ENCODE data around the gene TRIM59. TPM values are rescaled to one million over a fixed set of nuclear protein-coding genes. Genes with fewer than 3 reads are reported as not detected.
"Not testable (repeated sequence)": the region's sequence is repeated elsewhere in the genome, so short reads cannot be mapped to it uniquely, and the experiment has no call there.

Gene TRIM59
- total RNA-seq, 1 donor from 2014 or later: 0.25 TPM

GRCh38 chr3:160458151-160458550 lies 8.6 kb upstream of the TRIM59 start:
- ATAC-seq (no peak), DNase-seq (ENCODE audit: low spot score) (no peak)

- DNase-seq (ENCODE audit: low spot score) (no peak), ATAC-seq (no peak)
Measured at GRCh38 chr3:160455846-160456245, 6.3 kb upstream of the TRIM59 start.

DNA sequence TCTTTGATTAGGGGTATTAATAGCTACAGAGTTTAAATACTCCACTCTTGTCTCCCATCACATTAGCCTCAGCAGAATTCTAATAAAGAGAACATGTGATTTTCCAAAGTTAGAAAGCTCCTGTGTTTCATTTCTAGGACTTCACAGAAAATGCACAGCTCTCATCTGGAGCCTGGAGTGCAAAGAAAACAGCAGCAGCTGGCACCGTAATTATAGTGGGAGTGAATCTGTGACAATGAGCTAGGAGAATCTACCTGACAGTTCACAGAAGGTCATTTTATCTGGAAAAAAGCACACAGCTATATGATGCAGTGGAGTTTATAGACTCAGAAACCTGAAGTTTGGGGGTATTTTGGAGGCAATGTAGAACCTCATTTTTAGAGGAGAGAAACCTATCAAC lies 5.4 kb upstream of the TRIM59 start:
- no peak for ATAC-seq
- DNase-seq (ENCODE audit: low spot score): no peak

DNA sequence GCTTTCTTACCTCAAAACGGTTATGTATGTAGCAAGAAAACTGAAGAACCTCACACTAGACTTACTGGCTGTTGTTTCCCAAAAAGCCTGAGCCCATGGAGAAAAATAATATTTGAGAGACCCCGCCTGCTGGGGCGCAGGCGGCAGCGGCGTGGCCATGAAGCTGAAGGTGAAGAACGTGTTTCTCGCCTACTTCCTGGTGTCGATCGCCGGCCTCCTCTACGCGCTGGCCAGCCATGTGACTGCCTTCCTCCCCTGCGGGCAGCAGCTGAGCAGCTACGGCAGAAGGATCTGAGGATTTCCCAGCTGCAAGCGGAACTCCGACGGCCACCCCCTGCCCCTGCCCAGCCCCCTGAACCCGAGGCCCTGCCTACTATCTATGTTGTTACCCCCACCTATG lies 2.7 kb upstream of the TRIM59 start:
- ATAC-seq; DNase-seq (ENCODE audit: low spot score): not testable (repeated sequence)

DNA sequence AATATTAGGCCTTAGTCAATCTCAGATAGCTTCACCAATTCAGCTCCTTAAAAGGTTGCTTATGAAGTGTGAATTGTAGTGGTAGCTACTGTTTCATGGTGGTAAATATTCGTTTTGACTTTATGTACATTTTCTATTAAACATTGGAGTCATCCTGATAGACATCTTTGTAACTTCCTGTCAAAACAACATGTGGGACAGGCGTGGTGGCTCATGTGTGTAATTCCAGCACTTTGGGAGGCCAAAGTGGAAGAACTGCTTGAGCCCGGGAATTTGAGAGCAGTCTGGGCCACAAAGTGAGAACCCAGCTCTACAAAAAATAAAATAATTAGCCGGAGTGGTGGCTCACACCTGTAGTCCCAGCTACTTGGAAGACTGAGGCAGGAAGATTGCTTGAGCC lies 2.0 kb upstream of the TRIM59 start:
- ATAC-seq: no peak

DNA sequence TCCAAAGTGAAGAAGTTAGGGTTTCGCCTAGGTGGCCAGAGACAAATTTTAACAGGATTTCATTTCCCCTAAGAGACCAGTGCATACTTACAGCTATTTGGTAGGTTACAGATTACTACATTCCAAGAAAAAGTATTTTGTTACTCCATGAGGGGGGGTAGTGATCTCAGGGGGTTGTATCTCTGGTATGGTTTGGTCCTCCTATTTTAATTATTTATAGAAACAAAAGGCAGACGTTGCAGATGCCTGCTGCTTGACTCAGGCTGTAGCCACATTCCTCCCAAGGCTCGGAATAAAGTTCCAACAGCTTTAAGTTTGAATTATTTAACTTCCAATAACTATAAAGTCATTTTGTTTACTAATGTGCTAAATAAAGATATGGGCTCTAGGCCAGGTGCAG lies 1.3 kb upstream of the TRIM59 start:
- DNase-seq (ENCODE audit: low spot score): no peak

More for the DNA sequence above, 2.0 kb upstream of the TRIM59 start:
- DNase-seq (ENCODE audit: low spot score): no peak

DNA sequence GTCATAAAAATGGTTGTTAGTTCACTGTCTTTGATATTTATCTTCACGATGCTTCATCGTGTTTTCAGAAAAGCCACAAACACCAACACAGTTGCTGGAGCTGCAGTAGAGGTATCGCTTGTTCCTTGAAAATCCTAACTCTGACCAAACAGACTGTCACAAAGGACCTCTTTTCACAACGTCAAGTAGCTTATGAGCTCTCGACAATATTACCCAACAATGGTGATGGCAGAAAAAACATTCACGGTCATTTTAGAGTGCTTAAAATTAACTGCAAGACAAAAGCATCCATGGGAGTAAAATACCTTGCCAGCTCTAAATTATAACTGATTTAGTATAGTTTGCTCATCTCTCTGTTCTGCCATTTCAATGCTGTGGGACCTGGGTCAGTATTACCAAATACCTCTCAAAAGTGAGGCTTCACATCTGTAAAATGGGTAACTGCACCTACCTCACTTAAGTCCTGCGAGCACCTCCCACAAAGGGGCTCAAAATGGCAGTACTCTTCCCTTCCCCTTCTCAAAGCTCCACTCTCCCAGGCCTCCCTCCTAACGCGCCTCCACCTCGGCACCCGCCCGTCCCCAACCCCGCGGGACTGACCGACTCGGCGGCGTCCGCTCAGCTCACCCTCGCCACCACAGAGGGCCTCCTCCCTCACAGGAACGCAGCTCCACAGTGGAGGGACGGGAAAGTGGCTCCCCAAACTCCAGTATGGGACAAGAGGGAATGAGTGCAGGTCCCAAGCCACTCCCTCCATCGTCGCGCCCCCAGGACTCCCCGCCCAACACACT lies 546 bp downstream of the TRIM59 start:
- peak; percentile 53 for ATAC-seq
- DNase-seq (ENCODE audit: low spot score): no peak

More for the DNA sequence above, 1.3 kb upstream of the TRIM59 start:
- no peak for ATAC-seq

DNA sequence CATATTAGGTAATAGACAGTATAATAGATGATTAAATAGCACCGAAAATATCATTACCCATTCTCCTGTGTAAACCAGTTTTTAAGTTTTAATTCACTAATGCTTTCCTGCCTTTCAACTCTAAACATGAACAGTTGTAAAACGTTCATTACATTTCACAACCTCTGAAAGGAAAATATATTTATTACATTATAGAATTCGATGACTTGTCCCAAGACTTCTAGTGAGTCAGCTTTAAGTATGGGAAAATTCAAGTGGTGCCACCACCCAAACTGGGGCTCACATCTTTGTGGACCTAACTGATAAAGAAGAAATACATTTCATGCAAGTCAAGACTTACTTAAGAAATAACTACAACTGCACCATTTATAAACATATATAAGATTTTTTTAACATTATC lies 2.0 kb downstream of the TRIM59 start:
- DNase-seq (ENCODE audit: low spot score): no peak

DNA sequence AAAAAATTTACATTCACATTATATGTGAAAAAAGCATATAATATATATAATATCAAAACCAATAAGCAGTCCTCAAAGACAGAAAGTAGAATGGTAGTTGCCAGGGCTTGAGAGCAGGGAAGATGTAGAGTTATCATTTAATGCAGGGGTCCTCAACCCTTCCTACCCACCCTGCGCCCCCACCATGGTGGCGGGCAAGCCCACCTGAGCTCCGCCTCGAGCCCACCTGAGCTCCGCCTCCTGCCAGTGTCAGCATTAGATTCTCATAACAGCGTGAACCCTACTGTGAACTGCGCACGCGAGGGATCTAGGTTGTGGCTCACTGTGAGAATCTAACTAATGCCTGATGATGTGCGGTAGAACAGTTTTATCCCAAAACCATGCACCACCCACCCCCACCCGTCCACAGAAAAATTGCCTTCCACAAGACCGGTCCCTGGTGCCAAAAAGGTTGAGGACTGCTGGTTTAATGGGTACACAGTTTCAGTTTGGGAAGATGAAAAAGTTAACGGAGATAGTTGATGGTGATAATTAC lies 3.0 kb downstream of the TRIM59 start:
- DNase-seq (ENCODE audit: low spot score) (no peak), ATAC-seq (no peak)

More for the DNA sequence above, 2.0 kb downstream of the TRIM59 start:
- ATAC-seq: no peak

DNA sequence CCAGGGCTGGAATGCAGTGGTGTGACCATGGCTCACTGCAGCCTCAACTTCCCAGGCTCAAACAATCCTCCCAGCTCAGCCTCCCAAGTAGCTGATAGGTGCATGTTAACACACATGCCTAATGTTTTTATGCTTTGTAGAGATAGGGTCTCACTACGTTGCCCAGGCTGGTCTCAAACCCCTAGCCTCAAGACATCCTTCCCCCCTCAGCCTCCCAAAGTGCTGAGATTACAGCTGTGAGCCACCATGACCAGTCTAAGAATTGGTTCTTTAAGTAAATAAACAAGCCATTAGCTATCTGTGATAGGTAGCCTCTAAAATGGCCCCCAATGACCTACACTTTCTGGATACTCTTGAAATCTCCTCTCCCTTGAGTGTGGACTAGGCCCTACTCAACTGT lies 3.7 kb downstream of the TRIM59 start:
- no peak for ATAC-seq

DNA sequence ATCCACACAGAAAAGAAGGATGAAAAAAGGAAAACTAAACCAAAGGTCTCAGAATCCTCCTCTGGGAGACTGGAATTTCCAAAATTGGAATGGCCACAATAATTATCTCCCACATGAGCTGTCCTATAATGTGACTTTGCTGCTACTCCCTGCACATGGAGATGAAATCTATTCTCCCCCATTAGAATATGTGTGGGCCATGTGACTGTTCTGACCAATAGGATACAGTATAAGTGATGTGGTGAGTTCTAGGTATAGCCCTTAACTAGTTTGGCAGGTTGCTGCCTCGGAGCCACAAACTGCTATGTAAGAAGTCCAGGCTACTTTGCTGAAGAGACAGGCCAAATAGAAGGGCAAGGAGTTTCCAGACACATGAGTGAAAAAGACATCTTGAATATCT lies 5.2 kb downstream of the TRIM59 start:
- DNase-seq (ENCODE audit: low spot score) (no peak), ATAC-seq (no peak)

More for the DNA sequence above, 3.7 kb downstream of the TRIM59 start:
- DNase-seq (ENCODE audit: low spot score): no peak

DNA sequence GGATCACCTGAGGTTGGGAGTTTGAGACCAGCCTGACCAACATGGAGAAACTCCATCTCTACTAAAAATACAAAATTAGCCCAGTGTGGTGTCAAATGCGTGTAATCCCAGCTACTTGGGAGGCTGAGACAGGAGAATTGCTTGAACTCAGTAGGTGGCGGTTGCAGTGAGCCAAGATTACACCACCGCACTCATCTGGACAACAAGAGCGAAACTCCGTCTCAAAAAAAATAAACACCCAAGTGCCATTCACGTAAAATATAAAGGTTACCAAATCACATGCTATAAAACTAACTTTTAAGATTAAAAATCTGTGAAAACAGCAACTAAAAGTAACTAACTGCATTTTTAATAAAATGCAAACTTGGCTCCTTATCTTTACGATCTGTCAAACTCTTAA lies 8.9 kb downstream of the TRIM59 start:
- ATAC-seq: no peak
- no peak for DNase-seq (ENCODE audit: low spot score)

- no peak for DNase-seq (ENCODE audit: low spot score)
- no peak for ATAC-seq
Measured at GRCh38 chr3:160437083-160437455, 12.5 kb downstream of the TRIM59 start.

DNA sequence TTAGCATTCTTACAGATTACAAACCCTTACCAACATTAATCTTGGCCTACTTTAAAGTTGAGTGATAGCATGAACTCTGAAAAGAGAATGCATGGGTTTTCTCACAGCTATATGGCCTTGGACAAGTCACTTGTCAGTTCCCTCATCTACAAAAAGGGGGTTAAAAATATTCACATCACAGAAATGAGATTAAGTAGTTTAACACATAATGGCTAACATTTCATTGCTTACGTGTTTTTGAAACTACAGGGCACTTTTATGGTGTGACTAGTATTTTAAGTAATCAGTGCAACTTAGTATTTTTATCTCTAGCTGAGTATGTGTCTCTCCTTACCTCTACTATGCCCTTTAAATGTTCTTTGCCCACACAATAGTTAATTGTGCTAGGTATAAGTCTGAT lies 13.8 kb downstream of the TRIM59 start:
- DNase-seq (ENCODE audit: low spot score) (no peak), ATAC-seq (no peak)

GRCh38 chr3:160435095-160435494 lies 14.5 kb downstream of the TRIM59 start:
- no peak for ATAC-seq
- DNase-seq (ENCODE audit: low spot score): no peak

- ATAC-seq (no peak), DNase-seq (ENCODE audit: low spot score) (no peak)
Measured at GRCh38 chr3:160434071-160434470, 15.5 kb downstream of the TRIM59 start.

- ATAC-seq (no peak), DNase-seq (ENCODE audit: low spot score) (no peak)
Measured at GRCh38 chr3:160427832-160428424, 21.7 kb downstream of the TRIM59 start.

- DNase-seq (ENCODE audit: low spot score): no peak
- ATAC-seq: peak; percentile 65
Measured at GRCh38 chr3:160417311-160417710, 32.3 kb downstream of the TRIM59 start.

DNA sequence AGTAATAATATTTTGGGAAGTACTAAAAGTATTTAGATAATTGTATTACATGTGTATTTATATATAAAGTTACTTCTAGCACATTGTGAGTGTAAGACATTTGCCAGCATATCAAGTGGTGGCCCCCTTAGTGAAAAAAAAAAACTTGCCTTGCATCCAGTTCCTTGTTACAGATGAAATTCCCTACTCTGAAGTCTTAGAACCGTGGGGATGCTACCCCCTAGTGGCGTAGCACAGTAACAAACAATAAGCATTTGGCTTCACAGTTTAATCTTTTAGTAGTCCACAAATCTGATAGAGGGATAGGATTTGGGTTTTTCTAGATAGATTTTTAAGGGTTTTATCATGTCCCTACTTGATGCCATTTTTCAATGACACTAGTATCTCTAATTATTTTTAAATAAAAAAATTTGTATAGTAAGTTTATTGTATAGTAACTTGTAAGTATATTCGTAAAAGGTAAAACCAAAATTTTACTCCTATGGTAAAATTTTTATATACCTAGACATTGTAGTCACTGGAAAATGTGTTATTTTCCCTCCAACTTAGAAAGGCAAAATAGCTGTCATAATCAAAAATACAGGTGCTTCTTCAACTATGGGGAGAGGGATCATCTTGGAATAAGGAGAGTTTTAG lies 35.9 kb downstream of the TRIM59 start:
- DNase-seq (ENCODE audit: low spot score) (peak; percentile 60), ATAC-seq (peak; percentile 96)

DNA sequence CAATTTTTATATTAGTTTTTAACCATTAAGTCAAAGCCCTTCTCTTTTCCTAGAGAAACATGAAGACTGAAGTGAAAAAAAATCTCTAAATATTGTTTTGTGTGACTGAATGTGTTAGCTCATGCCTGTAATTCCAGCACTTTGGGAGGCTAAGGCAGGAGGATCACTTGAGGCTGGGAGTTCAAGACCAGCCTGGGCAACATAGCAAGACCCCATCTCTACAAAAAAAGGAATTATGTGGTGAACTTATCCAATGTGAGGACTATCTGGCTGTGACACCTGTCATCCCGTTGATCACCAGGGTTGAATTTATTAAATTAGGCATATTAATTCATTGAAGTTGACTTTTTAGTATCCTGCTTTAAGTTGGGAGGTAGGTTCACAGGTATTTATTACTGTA lies 37.1 kb downstream of the TRIM59 start:
- DNase-seq (ENCODE audit: low spot score) (no peak), ATAC-seq (no peak)

GRCh38 chr3:160409812-160410610 lies 39.6 kb downstream of the TRIM59 start:
- no peak for ATAC-seq
- DNase-seq (ENCODE audit: low spot score): no peak

All from left lobe of liver (tissue), 2 donors.